H1 (cell line): ENCODE results near the gene CEP85L. TPM values are rescaled to one million over a fixed set of nuclear protein-coding genes. Genes with fewer than 3 reads are reported as not detected.

Experiments
- CTCF ChIA-PET: fragments of 300-600 bp; sonication (Branson Sonifier 250); formaldehyde crosslinking; loops from one replicate; lab custom pipeline; 2021; ENCODE audit not compliant: partially characterized antibody; lab: Charles Lee
- POLR2A ChIA-PET: fragments of 300-600 bp; sonication (Branson Sonifier 250); formaldehyde crosslinking; loops from one replicate; lab custom pipeline; 2021; ENCODE audit warnings: inconsistent platforms; ENCODE audit not compliant: partially characterized antibody; lab: Charles Lee
- DNase-seq, 2 experiments: peaks; one replicate each; pipeline versions ENCODE4 v3.0.0 to v3.0.0-alpha.2; 2010 to 2022; ENCODE audit warnings: low spot score in 2 of 2, low read depth in 1 of 2, mixed read lengths in 1 of 2
- FAIRE-seq: peaks from 2 replicates; lab custom pipeline; 2011; peaks lifted over from hg19 to GRCh38; lab: Jason Lieb, UNC
- H2AFZ ChIP-seq: 2 replicates; pipeline ENCODE4 v1.8.1; 2012; ENCODE audit warnings: low read length, inconsistent platforms
- H2AK5ac ChIP-seq: 2 replicates; pipeline ENCODE4 v1.6.1; 2013; ENCODE audit warnings: low read depth, low read length
- H2BK120ac ChIP-seq: replicated peaks from 2 replicates; pipeline ENCODE3; 2013; ENCODE audit warnings: low read depth, low read length, inconsistent platforms
- H2BK12ac ChIP-seq: 2 replicates; pipeline ENCODE4 v1.6.1; 2013; ENCODE audit warnings: low read depth, low read length
- H2BK15ac ChIP-seq: 2 replicates; pipeline ENCODE4 v1.6.1; 2013; ENCODE audit warnings: low read length
- H2BK20ac ChIP-seq: 2 replicates; pipeline ENCODE4 v1.6.1; 2013; ENCODE audit warnings: low read length
- H2BK5ac ChIP-seq: 2 replicates; pipeline ENCODE4 v1.6.1; 2013; ENCODE audit warnings: low read depth, low read length
- H3K14ac ChIP-seq: 2 replicates; pipeline ENCODE4 v1.6.1; 2013; ENCODE audit warnings: inconsistent platforms; ENCODE audit not compliant: insufficient read length
- H3K18ac ChIP-seq: 2 replicates; pipeline ENCODE4 v1.6.1; 2013; ENCODE audit warnings: low read length; ENCODE audit errors: extremely low read depth
- H3K23ac ChIP-seq: 2 replicates; pipeline ENCODE4 v1.6.1; 2013; ENCODE audit warnings: inconsistent platforms; ENCODE audit not compliant: insufficient read length
- H3K23me2 ChIP-seq: 2 replicates; pipeline ENCODE4 v1.6.1; 2013; ENCODE audit warnings: low read depth, low read length
- H3K27ac ChIP-seq: 2 replicates; pipeline ENCODE4 v1.6.1; 2011; ENCODE audit warnings: low read depth, low read length, inconsistent platforms
- H3K27me3 ChIP-seq, 4 experiments: replicated peaks in 1 of 4; 1 replicate in 1 of 4; 2 replicates in 3 of 4; pipeline versions ENCODE4 v1.6.1 to v1.8.1; 2011 to 2013; ENCODE audit warnings: low read length in 3 of 4, mild to moderate bottlenecking in 3 of 4, inconsistent platforms in 2 of 4, mixed read lengths in 2 of 4, moderate library complexity in 1 of 4; ENCODE audit not compliant: control insufficient read depth in 3 of 4, insufficient read depth in 3 of 4; ENCODE audit errors: extremely low read depth in 1 of 4
- H3K36me3 ChIP-seq, 4 experiments: 2 replicates each; pipeline versions ENCODE4 v1.6.1 to v1.8.1; 2011 to 2013; ENCODE audit warnings: mild to moderate bottlenecking in 4 of 4, low read length in 3 of 4, moderate library complexity in 2 of 4, control low read depth in 1 of 4, inconsistent platforms in 1 of 4; ENCODE audit not compliant: insufficient read depth in 4 of 4, control insufficient read depth in 2 of 4
- H3K4ac ChIP-seq: replicated peaks from 2 replicates; pipeline ENCODE3; 2013; ENCODE audit warnings: low read length, low read depth, mixed read lengths, inconsistent platforms; ENCODE audit not compliant: insufficient read length
- H3K4me1 ChIP-seq, 4 experiments: replicated peaks in 1 of 4; 1 replicate in 1 of 4; 2 replicates in 3 of 4; pipeline versions ENCODE4 v1.6.1 to v1.8.1; 2011 to 2013; ENCODE audit warnings: low read length in 3 of 4, inconsistent platforms in 2 of 4, mixed read lengths in 1 of 4; ENCODE audit not compliant: insufficient read depth in 4 of 4, control insufficient read depth in 3 of 4
- H3K4me2 ChIP-seq, 2 experiments: 2 replicates each; pipeline versions ENCODE4 v1.6.1 to v1.8.1; 2011 to 2013; ENCODE audit warnings: low read depth in 2 of 2, low read length in 2 of 2, control low read depth in 1 of 2, inconsistent platforms in 1 of 2, mild to moderate bottlenecking in 1 of 2; ENCODE audit not compliant: insufficient read depth in 1 of 2
- H3K4me3 ChIP-seq, 4 experiments: fragments of 200-600, 300-600 bp in 1 of 4; sonication (generic), shearing (Covaris generic), sonication (Bioruptor Twin) in 1 of 4; 2 replicates each; pipeline versions ENCODE4 v1.5.1 to v1.8.1; 2011 to 2016; ENCODE audit warnings: low read length in 4 of 4, low read depth in 3 of 4, control low read depth in 2 of 4, inconsistent platforms in 2 of 4, mild to moderate bottlenecking in 2 of 4, mixed read lengths in 1 of 4, moderate library complexity in 1 of 4; ENCODE audit not compliant: insufficient read depth in 2 of 4; ENCODE audit errors: extremely low read depth in 1 of 4
- H3K56ac ChIP-seq: replicated peaks from 2 replicates; pipeline ENCODE3; 2013; ENCODE audit warnings: low read depth, mild to moderate bottlenecking, mixed read lengths, low read length, inconsistent platforms; ENCODE audit not compliant: insufficient read length
- H3K79me1 ChIP-seq: 2 replicates; pipeline ENCODE4 v1.6.1; 2013; ENCODE audit warnings: low read depth, low read length, control low read depth
- H3K79me2 ChIP-seq, 2 experiments: 2 replicates each; pipeline versions ENCODE4 v1.6.1 to v1.8.1; 2012 to 2013; ENCODE audit warnings: low read length in 2 of 2, mild to moderate bottlenecking in 2 of 2, inconsistent platforms in 1 of 2; ENCODE audit not compliant: insufficient read depth in 2 of 2, control insufficient read depth in 1 of 2
- H3K9ac ChIP-seq, 4 experiments: replicated peaks in 1 of 4; 1 replicate in 1 of 4; 2 replicates in 3 of 4; pipeline versions ENCODE4 v1.6.1 to v1.8.1; 2011 to 2013; ENCODE audit warnings: low read depth in 3 of 4, low read length in 3 of 4, control low read depth in 2 of 4, mild to moderate bottlenecking in 2 of 4, moderate library complexity in 2 of 4, inconsistent platforms in 1 of 4; ENCODE audit errors: extremely low read depth in 1 of 4
- H3K9me3 ChIP-seq, 2 experiments: 2 replicates each; pipeline versions ENCODE4 v1.6.1 to v1.8.1; 2012 to 2013; ENCODE audit warnings: mild to moderate bottlenecking in 2 of 2, moderate library complexity in 2 of 2, control low read depth in 1 of 2, inconsistent platforms in 1 of 2, low read depth in 1 of 2, low read length in 1 of 2, mixed read lengths in 1 of 2; ENCODE audit not compliant: insufficient read depth in 2 of 2
- H4K20me1 ChIP-seq, 2 experiments: replicated peaks in 1 of 2; 2 replicates each; pipeline versions ENCODE3 to v1.8.1; 2011 to 2013; ENCODE audit warnings: inconsistent platforms in 2 of 2, low read length in 2 of 2, mild to moderate bottlenecking in 1 of 2; ENCODE audit not compliant: insufficient read depth in 2 of 2, control insufficient read depth in 1 of 2
- H4K5ac ChIP-seq: 2 replicates; pipeline ENCODE4 v1.6.1; 2013; ENCODE audit warnings: low read length, low read depth, mixed read lengths, inconsistent platforms; ENCODE audit not compliant: insufficient read length
- H4K8ac ChIP-seq: 2 replicates; pipeline ENCODE4 v1.8.0; 2013; ENCODE audit warnings: mild to moderate bottlenecking, moderate library complexity, low read length, inconsistent platforms; ENCODE audit not compliant: insufficient read depth; ENCODE audit errors: extremely low read depth
- H4K91ac ChIP-seq: replicated peaks from 2 replicates; pipeline ENCODE3; 2013; ENCODE audit warnings: low read length, mixed read lengths, inconsistent platforms; ENCODE audit not compliant: insufficient read length
- CBX8 ChIP-seq: fragments of 300-800, 300-1000 bp; sonication (generic); IDR thresholded peaks from 2 replicates; pipeline ENCODE4 v1.7.1; 2016; ENCODE audit warnings: low read depth, low read length, borderline replicate concordance
- PHF8 ChIP-seq: fragments of 200-600 bp; sonication (generic); conservative IDR thresholded peaks from 2 replicates; pipeline ENCODE4 v1.7.1; 2012; ENCODE audit warnings: low read depth, mild to moderate bottlenecking, inconsistent platforms, low read length, moderate library complexity
- RNF2 ChIP-seq: fragments of 200-900, 300-1000 bp; sonication (generic); IDR thresholded peaks from 2 replicates; pipeline ENCODE4 v1.7.1; 2016; ENCODE audit warnings: borderline replicate concordance, low read depth, mild to moderate bottlenecking, antibody characterized with exemption, low read length; ENCODE audit not compliant: poor library complexity, severe bottlenecking; ENCODE audit errors: missing control alignments
- SAP30 ChIP-seq: fragments of 300-600 bp; sonication (generic); IDR thresholded peaks from 2 replicates; pipeline ENCODE4 v1.7.1; 2012; ENCODE audit warnings: low read length, moderate library complexity, mild to moderate bottlenecking, inconsistent platforms; ENCODE audit not compliant: insufficient read depth, insufficient replicate concordance
- SP4 ChIP-seq: IDR thresholded peaks from 2 replicates; pipeline ENCODE4 v1.6.1; 2012; ENCODE audit warnings: low read length, inconsistent platforms
- SUZ12 ChIP-seq: fragments of 200-600 bp; sonication (generic); IDR thresholded peaks from 2 replicates; pipeline ENCODE4 v1.6.1; 2012; ENCODE audit warnings: mild to moderate bottlenecking, inconsistent platforms, low read length, moderate library complexity, mixed read lengths
- TAF1 ChIP-seq: IDR thresholded peaks from 2 replicates; pipeline ENCODE4 v1.6.1; 2011; ENCODE audit warnings: mild to moderate bottlenecking, low read depth, low read length
- TBP ChIP-seq: IDR thresholded peaks from 2 replicates; pipeline ENCODE4 v1.6.1; 2011; ENCODE audit warnings: low read depth, low read length, improper control_type of control experiment
- WGBS, 2 experiments: shearing (Covaris generic) in 1 of 2; methylation state at CpG; one replicate each; pipeline versions ENCODE4 v1.1.6 to v1.1.7; 2013 to 2015; ENCODE audit warnings: low lambda C conversion rate in 2 of 2, mixed read lengths in 2 of 2, inconsistent platforms in 1 of 2, low coverage in 1 of 2, missing lambda C conversion rate in 1 of 2; ENCODE audit not compliant: insufficient replicate concordance in 2 of 2, insufficient coverage in 1 of 2, insufficient read length in 1 of 2; ENCODE audit errors: extremely low coverage in 1 of 2, missing lambda C conversion rate in 1 of 2; 5-methylcytosine and 5-hydroxymethylcytosine counted together
- polyA plus RNA-seq, 7 experiments: library from polyadenylated mRNA; depleted of rRNA in 3 of 7; stranded (reverse) in 5 of 7; unstranded in 2 of 7; fragments of >200 nt in 5 of 7; fragments of 200-250 nt in 2 of 7; gene quantifications; 1 replicate in 5 of 7; 2 replicates in 1 of 7; 4 replicates in 1 of 7; pipeline versions ENCODE4 v1.2.1 to v1.2.3, GENCODE V29; 2011 to 2013; ENCODE audit warnings: missing spikeins in 2 of 7, mixed read lengths in 2 of 7
- total RNA-seq: library from RNA; stranded (reverse); fragmentation: NEBNext Ultra II Directional; extraction: Animal tissue kit (Norgen Biotek cat#: 25700); gene quantifications from 2 replicates; pipeline ENCODE4 v1.2.1, GENCODE V29; 2021
- TF ChIP-seq, protein P1 (sequence below): IDR thresholded peaks from 2 replicates; pipeline ENCODE4 v1.6.1; 2012; ENCODE audit warnings: inconsistent platforms
- TF ChIP-seq, protein P2 (sequence below): IDR thresholded peaks from 2 replicates; pipeline ENCODE4 v1.6.1; 2012; ENCODE audit warnings: low read length, inconsistent platforms

CEP85L gene
- total and polyA plus RNA-seq, 2 of the 8 experiments (the other 6 are each of a cell fraction or from before 2014, with no cell fraction given) = 3.2 to 27.6 TPM

DNA sequence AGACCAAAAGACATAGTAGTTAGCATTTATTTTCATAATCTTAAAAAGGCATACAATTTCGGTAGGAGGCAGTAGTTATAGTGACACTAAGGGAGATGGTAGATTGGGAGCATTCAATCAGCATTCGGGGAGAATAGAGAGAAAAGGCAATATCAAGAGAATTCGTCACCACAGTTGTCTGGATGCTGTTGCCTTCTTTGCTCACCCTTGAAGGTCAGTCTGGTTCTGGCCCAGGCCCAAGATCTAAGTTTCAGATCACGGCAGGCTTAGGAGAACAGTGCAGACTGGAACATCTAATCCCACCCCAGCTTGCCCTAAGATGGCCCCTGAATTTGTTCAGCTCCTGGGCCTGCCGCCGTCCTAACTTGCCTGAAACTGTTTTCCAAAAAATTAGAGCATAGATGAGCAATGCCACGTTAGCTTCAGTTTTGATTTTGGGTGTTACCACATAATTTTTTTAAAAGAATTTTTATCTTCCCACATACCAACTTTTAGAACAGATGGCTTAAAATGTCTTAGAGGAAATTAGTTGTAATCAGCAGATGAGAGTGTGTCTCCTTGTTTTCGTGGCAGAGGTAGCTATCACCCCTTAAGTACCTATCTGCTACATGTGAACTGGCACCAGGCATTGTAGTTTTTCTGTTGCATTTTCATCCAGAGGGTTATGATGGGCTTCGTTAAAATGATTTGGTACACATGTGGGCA, 8.3 kb upstream of the CEP85L start:
- Histone ChIP-seq H2BK12ac (no peak overlapping the region), H2BK20ac (no peak overlapping the region), H3K18ac (no peak overlapping the region), H4K8ac (no peak overlapping the region), H3K79me1 (no peaks in the 10 kb centered on the region), H2AFZ (no peak overlapping the region), H2BK5ac (no peak overlapping the region), H4K5ac (no peak overlapping the region), H3K4me2 (no peak overlapping the region), H3K27ac (no peak overlapping the region), H3K23ac (no peak overlapping the region), H3K56ac (no peak overlapping the region), H2BK120ac (no peak overlapping the region), H3K4me3 (no peak overlapping the region), H3K27me3 (no peaks in the 10 kb centered on the region), H3K79me2 (no peaks in the 10 kb centered on the region), H3K4me1 (no peaks in the 10 kb centered on the region), H4K20me1 (no peaks in the 10 kb centered on the region), H3K14ac (no peak overlapping the region), H2AK5ac (no peak overlapping the region), H3K9me3 (no peaks in the 10 kb centered on the region), H3K23me2 (no peaks in the 10 kb centered on the region), H2BK15ac (no peak overlapping the region), H3K4ac (no peak overlapping the region), H3K36me3 (no peaks in the 10 kb centered on the region), H4K91ac (no peak overlapping the region), H3K9ac (no peak overlapping the region)
- ChIA-PET POLR2A (interaction anchor here (0.6 to 1.6 kb wide), 2 partner anchors 9 to 275 kb away, joined by 3 to 5 read pairs; partner anchors contain the start of genes CEP85L and MCM9), CTCF (interaction anchor here (0.6 to 1.1 kb wide), 2 partner anchors 28 to 858 kb away, joined by 3 read pairs; no protein-coding TSS in a partner anchor)
- DNase-seq (no peak), FAIRE-seq (no peak)
- 84% methylated on average over 9 of the region's 9 CpGs; no CpG with 5 or more reads in 1 of the 2 experiments for WGBS, 2 experiments
- TF ChIP-seq RNF2 (no peak), SAP30 (no peak), PHF8 (no peak), TAF1 (no peak), CBX8 (no peak), SP4 (no peak), TBP (no peak), SUZ12 (no peak)
- TF ChIP-seq, protein P1, sequence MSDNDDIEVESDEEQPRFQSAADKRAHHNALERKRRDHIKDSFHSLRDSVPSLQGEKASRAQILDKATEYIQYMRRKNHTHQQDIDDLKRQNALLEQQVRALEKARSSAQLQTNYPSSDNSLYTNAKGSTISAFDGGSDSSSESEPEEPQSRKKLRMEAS = no peak
- TF ChIP-seq, protein P2, sequence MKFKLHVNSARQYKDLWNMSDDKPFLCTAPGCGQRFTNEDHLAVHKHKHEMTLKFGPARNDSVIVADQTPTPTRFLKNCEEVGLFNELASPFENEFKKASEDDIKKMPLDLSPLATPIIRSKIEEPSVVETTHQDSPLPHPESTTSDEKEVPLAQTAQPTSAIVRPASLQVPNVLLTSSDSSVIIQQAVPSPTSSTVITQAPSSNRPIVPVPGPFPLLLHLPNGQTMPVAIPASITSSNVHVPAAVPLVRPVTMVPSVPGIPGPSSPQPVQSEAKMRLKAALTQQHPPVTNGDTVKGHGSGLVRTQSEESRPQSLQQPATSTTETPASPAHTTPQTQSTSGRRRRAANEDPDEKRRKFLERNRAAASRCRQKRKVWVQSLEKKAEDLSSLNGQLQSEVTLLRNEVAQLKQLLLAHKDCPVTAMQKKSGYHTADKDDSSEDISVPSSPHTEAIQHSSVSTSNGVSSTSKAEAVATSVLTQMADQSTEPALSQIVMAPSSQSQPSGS = no peak
